Activated naive CD8-positive, alpha-beta T cell treated with anti-CD3 and anti-CD28 coated beads for 36 hours (primary cell): ENCODE results near the gene LPP. TPM values are rescaled to one million over a fixed set of nuclear protein-coding genes. Genes with fewer than 3 reads are reported as not detected.
"Not testable (repeated sequence)": the region's sequence is repeated elsewhere in the genome, so short reads cannot be mapped to it uniquely, and the experiment has no call there.

Experiments
- DNase-seq: peaks from one replicate; pipeline ENCODE4 v3.0.0; 2021
- H3K27ac Mint-ChIP-seq: one replicate; pipeline ENCODE4 v1.8.0; 2022; ENCODE audit warnings: mild to moderate bottlenecking, moderate library complexity, mixed read lengths
- H3K27me3 Mint-ChIP-seq: one replicate; pipeline ENCODE4 v1.8.0; 2022; ENCODE audit warnings: mild to moderate bottlenecking, mixed read lengths
- H3K36me3 Mint-ChIP-seq: one replicate; pipeline ENCODE4 v1.8.0; 2021; ENCODE audit warnings: mild to moderate bottlenecking, mixed read lengths
- H3K4me1 Mint-ChIP-seq: one replicate; pipeline ENCODE4 v1.8.0; 2021; ENCODE audit warnings: mixed read lengths
- H3K4me3 Mint-ChIP-seq: one replicate; pipeline ENCODE4 v1.8.0; 2022; ENCODE audit warnings: mild to moderate bottlenecking, moderate library complexity, mixed read lengths
- H3K9me3 Mint-ChIP-seq: one replicate; pipeline ENCODE4 v1.8.0; 2022; ENCODE audit warnings: mixed read lengths
- total RNA-seq, 2 experiments: library from RNA; stranded (reverse); gene quantifications; one replicate each; pipeline ENCODE4 v1.2.3, GENCODE V29; 2021

The LPP gene
- total RNA-seq, 2 experiments from 2014 or later = 15.0 to 15.3 TPM

GRCh38 chr3:188634285-188634684 is 480.3 kb downstream of the LPP start:
- no peak overlapping the region for H3K27ac Mint-ChIP-seq
- H3K27me3 Mint-ChIP-seq = no peaks in the 10 kb centered on the region
- no peak overlapping the region for H3K4me3 Mint-ChIP-seq
- no peaks in the 10 kb centered on the region for H3K4me1 Mint-ChIP-seq
- H3K9me3 Mint-ChIP-seq = peaks cover 8% of the 10 kb centered on the region
- H3K36me3 Mint-ChIP-seq = peaks cover 12% of the 10 kb centered on the region
- no peak for DNase-seq

GRCh38 chr3:188635258-188636042 is 481.5 kb downstream of the LPP start:
- Mint-ChIP-seq H3K4me1 (no peaks in the 10 kb centered on the region), H3K36me3 (peaks cover 12% of the 10 kb centered on the region), H3K9me3 (peaks cover 8% of the 10 kb centered on the region), H3K27ac (no peak overlapping the region), H3K4me3 (no peak overlapping the region), H3K27me3 (no peaks in the 10 kb centered on the region)
- DNase-seq = no peak

GRCh38 chr3:188636292-188636691 is 482.3 kb downstream of the LPP start:
- DNase-seq, H3K4me1 Mint-ChIP-seq, H3K4me3 Mint-ChIP-seq, H3K9me3 Mint-ChIP-seq, H3K27me3 Mint-ChIP-seq, H3K27ac Mint-ChIP-seq: not testable (repeated sequence)
- H3K36me3 Mint-ChIP-seq = peaks cover 12% of the 10 kb centered on the region

GRCh38 chr3:188641076-188641475 is 487.1 kb downstream of the LPP start:
- H3K36me3 Mint-ChIP-seq = peaks cover 7% of the 10 kb centered on the region
- no peaks in the 10 kb centered on the region for H3K27me3 Mint-ChIP-seq
- peaks cover 8% of the 10 kb centered on the region for H3K9me3 Mint-ChIP-seq
- H3K27ac Mint-ChIP-seq = no peak overlapping the region
- no peak for DNase-seq
- H3K4me3 Mint-ChIP-seq = no peak overlapping the region
- H3K4me1 Mint-ChIP-seq = peaks cover under 1% of the 10 kb centered on the region

GRCh38 chr3:188643736-188644135 is 489.8 kb downstream of the LPP start:
- Mint-ChIP-seq H3K4me3 (no peak overlapping the region), H3K4me1 (peaks cover 6% of the 10 kb centered on the region), H3K36me3 (no peaks in the 10 kb centered on the region), H3K27me3 (no peaks in the 10 kb centered on the region), H3K9me3 (peaks cover 1% of the 10 kb centered on the region), H3K27ac (no peak overlapping the region)
- no peak for DNase-seq

- Mint-ChIP-seq H3K9me3 (no peaks in the 10 kb centered on the region), H3K4me1 (peaks cover 6% of the 10 kb centered on the region), H3K4me3 (no peak overlapping the region), H3K27me3 (no peaks in the 10 kb centered on the region), H3K36me3 (no peaks in the 10 kb centered on the region), H3K27ac (no peak overlapping the region)
- no peak for DNase-seq
These were observed 492.6 kb downstream of the LPP start for GRCh38 chr3:188646592-188646991.

GRCh38 chr3:188647237-188647636 is 493.3 kb downstream of the LPP start:
- no peak for DNase-seq
- Mint-ChIP-seq H3K36me3 (no peaks in the 10 kb centered on the region), H3K27ac (no peak overlapping the region), H3K9me3 (no peaks in the 10 kb centered on the region), H3K27me3 (no peaks in the 10 kb centered on the region), H3K4me3 (no peak overlapping the region), H3K4me1 (peaks cover 6% of the 10 kb centered on the region)

GRCh38 chr3:188649521-188649920 is 495.6 kb downstream of the LPP start:
- peaks cover 6% of the 10 kb centered on the region for H3K4me1 Mint-ChIP-seq
- no peak overlapping the region for H3K27ac Mint-ChIP-seq
- H3K36me3 Mint-ChIP-seq = peaks cover 2% of the 10 kb centered on the region
- no peak for DNase-seq
- no peaks in the 10 kb centered on the region for H3K9me3 Mint-ChIP-seq
- H3K27me3 Mint-ChIP-seq = no peaks in the 10 kb centered on the region
- H3K4me3 Mint-ChIP-seq = no peak overlapping the region

- H3K4me3 Mint-ChIP-seq = no peak overlapping the region
- peaks cover 2% of the 10 kb centered on the region for H3K36me3 Mint-ChIP-seq
- H3K9me3 Mint-ChIP-seq = no peaks in the 10 kb centered on the region
- H3K4me1 Mint-ChIP-seq = peaks cover 4% of the 10 kb centered on the region
- no peak overlapping the region for H3K27ac Mint-ChIP-seq
- H3K27me3 Mint-ChIP-seq = no peaks in the 10 kb centered on the region
- no peak for DNase-seq
These were observed 502.4 kb downstream of the LPP start for GRCh38 chr3:188656196-188656982.

GRCh38 chr3:188658606-188659005 is 504.6 kb downstream of the LPP start:
- Mint-ChIP-seq H3K4me1 (peaks cover 4% of the 10 kb centered on the region), H3K36me3 (no peaks in the 10 kb centered on the region), H3K27ac (no peak overlapping the region), H3K9me3 (no peaks in the 10 kb centered on the region), H3K4me3 (no peak overlapping the region), H3K27me3 (no peaks in the 10 kb centered on the region)
- DNase-seq = no peak

- Mint-ChIP-seq H3K4me3 (no peak overlapping the region), H3K27ac (no peak overlapping the region), H3K9me3 (no peaks in the 10 kb centered on the region), H3K4me1 (peaks cover 4% of the 10 kb centered on the region), H3K27me3 (no peaks in the 10 kb centered on the region), H3K36me3 (no peaks in the 10 kb centered on the region)
- no peak for DNase-seq
These were observed 505.6 kb downstream of the LPP start for GRCh38 chr3:188659449-188660090.

- Mint-ChIP-seq H3K27me3 (no peaks in the 10 kb centered on the region), H3K4me3 (no peak overlapping the region), H3K36me3 (no peaks in the 10 kb centered on the region), H3K9me3 (no peaks in the 10 kb centered on the region), H3K27ac (no peak overlapping the region), H3K4me1 (no peaks in the 10 kb centered on the region)
- no peak for DNase-seq
These were observed 506.5 kb downstream of the LPP start for GRCh38 chr3:188660415-188660814.

GRCh38 chr3:188661806-188662205 is 507.8 kb downstream of the LPP start:
- H3K4me1 Mint-ChIP-seq = no peaks in the 10 kb centered on the region
- no peak overlapping the region for H3K4me3 Mint-ChIP-seq
- no peaks in the 10 kb centered on the region for H3K36me3 Mint-ChIP-seq
- H3K9me3 Mint-ChIP-seq = no peaks in the 10 kb centered on the region
- no peak overlapping the region for H3K27ac Mint-ChIP-seq
- no peaks in the 10 kb centered on the region for H3K27me3 Mint-ChIP-seq
- DNase-seq = no peak

GRCh38 chr3:188662214-188662613 is 508.3 kb downstream of the LPP start:
- no peaks in the 10 kb centered on the region for H3K9me3 Mint-ChIP-seq
- no peaks in the 10 kb centered on the region for H3K27me3 Mint-ChIP-seq
- no peaks in the 10 kb centered on the region for H3K4me1 Mint-ChIP-seq
- no peak overlapping the region for H3K27ac Mint-ChIP-seq
- no peaks in the 10 kb centered on the region for H3K36me3 Mint-ChIP-seq
- DNase-seq = no peak
- H3K4me3 Mint-ChIP-seq = no peak overlapping the region

GRCh38 chr3:188662795-188663194 is 508.8 kb downstream of the LPP start:
- no peak overlapping the region for H3K27ac Mint-ChIP-seq
- peaks cover 5% of the 10 kb centered on the region for H3K4me1 Mint-ChIP-seq
- no peaks in the 10 kb centered on the region for H3K36me3 Mint-ChIP-seq
- no peaks in the 10 kb centered on the region for H3K9me3 Mint-ChIP-seq
- no peaks in the 10 kb centered on the region for H3K27me3 Mint-ChIP-seq
- no peak for DNase-seq
- no peak overlapping the region for H3K4me3 Mint-ChIP-seq
